Dedifferentiated amniotic fluid mesenchymal stem cell (primary cell): ENCODE measurements around the gene SETDB1.
"Not testable (repeated sequence)": the region's sequence is repeated elsewhere in the genome, so short reads cannot be mapped to it uniquely, and the experiment has no call there.

ENCODE experiments used
- DNase-seq: peaks from one replicate; pipeline ENCODE4 v3.0.0-alpha.2; 2016; ENCODE audit errors: extremely low spot score

Gene SETDB1

DNA sequence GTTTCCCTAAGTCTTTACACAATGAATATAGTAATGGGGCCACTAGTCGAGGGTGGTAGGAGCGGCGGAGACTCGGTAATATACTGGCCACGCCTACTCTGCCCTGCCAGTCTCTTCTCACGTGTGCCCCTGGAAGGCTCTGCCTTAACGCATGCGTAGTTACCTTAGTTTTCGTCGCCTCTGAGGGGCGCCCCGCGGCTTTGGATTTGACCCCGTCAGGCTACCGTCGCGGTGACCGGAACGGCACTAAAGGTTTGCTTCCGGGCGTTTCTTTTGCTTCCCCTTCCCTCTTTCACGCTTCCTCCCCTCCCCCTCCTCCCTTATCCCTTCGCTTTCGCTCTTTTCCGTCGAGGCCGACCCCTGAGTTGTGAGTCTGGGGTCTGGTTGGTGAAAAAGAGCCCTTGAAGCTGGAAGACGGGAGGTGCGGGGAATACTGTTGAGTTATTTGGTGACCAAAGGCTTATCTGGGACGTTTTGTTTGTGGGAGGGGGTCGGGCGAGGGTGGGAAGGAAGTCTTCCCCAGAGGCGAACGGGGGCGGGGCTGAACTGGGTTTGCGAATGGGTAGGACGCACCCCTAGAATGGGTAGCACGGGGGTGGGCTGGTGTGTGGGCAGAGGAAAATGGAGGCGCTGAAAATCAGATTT, at the start of gene SETDB1:
TSS of gene SETDB1 (plus strand) at position 267 of the 645 bp plus-strand sequence. CDS start 1,352 bp downstream, outside the sequence.
- peak; percentile 92 for DNase-seq

DNA sequence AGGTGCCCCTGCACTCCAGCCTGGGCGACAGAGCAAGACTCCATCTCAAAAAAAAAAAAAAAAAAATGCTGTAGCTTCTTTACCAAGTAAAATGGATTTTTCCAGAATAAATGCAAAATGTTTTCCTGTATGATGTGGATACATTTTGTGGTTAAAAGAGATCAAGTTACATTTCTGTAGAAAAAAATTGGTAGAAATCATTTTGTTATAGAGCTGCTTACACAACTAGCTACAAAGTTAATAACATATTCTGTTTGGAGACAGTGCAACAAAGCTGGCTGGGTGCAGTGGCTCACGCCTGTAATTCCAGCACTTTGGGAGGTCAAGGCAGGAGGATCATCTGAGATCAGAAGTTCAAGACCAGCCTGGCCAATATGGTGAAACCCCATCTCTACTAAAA, 47.2 kb upstream of the SETDB1 start:
- DNase-seq = peak; percentile 26

DNA sequence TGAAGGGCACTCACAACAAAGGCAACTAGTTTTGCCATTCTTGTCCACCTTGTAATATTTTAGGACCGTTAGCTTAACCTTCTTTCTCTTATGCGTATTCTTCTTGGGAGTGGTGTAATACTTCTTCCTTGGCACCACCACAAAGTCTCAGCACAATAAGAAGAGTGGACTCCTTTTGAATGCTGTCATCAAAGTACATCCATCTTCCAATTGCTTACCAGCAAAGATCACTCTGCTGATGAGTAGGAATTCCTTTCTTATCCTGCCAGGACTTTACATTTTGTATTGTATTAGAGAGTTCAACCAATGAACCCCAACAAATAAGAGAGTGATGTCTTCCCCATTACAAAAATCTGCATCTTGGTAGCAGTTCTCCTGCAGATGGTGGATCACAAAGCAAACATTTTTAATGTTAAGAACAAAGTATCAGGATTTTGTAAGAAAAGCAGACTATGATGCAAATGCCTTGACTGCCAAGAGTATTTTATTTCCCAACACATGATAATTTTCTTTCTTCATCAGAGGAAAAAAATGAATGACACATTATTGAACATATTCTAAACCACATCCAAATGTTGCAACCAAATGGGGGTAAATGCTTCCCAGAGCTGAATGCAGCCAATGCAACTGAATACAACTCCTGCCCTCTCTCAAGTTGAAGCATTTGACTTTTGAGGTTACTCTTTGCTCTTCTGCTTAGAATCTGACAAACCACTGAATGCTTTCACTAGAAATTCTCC, 44.7 kb upstream of the SETDB1 start:
- peak; percentile 93 for DNase-seq

DNA sequence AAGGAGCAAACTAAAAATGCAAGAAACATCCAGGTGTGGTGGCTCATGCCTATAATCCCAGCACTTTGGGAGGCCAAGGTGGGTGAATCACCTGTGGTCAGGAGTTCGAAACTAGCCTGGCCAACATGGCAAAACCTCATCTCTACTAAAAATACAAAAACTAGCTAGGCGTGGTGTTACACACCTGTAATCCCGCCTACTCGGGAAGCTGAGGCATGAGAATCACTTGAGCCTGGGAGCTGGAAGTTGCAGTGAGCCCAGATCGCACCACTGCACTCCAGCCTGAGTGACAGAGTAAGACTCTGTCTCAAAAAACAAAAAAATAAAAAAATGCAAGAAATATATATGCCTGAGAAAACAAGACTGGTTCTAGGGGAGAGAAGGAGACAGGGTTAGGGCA, 43.0 kb upstream of the SETDB1 start:
- not testable (repeated sequence) for DNase-seq

DNA sequence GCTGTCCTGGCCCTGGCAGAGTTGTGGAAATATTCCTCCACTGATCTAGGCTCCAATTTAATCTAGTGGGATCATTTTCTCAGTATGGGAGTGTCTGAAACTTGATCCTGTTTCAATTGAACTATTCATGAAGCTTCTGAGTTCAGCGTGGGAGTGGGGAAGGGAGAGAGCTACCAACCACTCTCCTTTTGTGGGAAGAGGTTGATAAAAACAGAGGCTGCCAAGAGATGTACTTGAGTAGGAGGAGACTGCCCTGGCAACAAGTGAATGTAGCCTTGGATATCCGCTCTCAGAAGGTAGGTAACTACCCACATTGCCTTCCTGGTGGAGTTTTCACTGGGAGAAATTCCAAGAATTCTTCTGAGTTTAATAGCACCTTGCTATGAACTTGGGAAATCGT, 39.1 kb upstream of the SETDB1 start, which contains the start of gene CTXND2:
TSS of gene CTXND2 (plus strand) at position 119 of the 400 bp plus-strand sequence. CDS start 25,179 bp downstream, outside the sequence.
- DNase-seq = no peak

DNA sequence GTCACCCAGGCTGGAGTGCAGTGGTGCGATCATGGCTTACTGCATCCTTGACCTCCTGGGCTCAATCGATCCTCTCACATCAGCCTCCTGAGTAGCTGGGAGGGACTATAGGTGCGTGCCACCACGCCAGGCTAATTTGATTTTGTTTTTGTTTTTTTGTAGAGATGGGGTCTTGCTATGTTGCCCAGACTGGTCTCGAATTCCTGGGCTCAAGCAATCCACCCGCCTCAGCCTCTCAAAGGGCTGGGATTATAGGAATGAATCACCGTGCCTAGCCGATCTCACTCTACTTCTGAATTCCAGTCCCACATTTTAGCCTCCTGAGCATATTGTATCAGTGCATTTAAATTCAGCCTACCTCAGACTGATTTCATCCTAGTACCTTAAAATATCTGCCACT, 37.4 kb upstream of the SETDB1 start:
- no peak for DNase-seq

DNA sequence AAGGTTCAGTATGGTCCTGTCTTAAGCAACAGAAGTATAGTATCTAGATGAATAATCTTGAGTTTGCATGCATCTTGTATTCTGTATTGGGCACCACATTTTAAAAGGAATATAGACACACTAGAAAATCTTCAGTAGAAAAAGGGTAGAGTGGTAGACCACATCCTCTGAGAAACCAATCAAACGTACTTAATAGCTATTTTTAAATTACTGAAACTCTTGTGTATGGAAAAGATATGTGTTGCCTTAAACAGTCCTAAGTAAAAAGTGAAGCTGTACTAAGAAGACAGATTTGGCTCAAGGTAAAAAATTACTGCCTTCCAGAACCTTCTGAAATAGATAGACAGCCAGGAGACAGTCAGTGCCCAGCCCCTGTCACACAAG, 36.1 kb upstream of the SETDB1 start:
- DNase-seq = no peak

DNA sequence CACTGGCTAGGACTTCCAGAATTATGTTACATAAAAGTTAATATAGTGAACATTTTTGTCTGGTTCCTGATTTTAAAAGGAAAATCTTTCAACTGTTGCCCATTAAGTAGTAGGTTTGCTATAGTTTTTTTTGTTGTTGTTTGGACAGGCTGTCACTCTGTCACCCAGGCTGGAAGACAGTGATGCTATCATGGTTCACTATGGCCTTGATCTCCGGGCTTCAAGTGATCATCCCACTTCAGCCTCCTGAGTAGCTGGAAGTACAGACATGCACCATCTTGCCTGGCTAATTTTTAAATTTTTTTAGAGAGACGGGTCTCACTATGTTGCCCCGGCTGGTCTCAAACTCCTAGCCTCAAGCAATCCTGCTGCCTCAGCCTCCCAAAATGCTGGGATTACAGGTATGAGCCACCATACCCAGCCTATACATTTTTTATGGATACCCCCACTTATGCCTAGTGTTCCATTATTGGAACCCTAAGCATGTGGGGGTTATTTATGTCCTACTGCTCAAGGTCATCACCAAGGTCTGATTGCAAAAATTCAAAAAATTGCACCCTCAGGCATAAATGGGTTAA, 32.7 kb upstream of the SETDB1 start:
- DNase-seq = no peak

DNA sequence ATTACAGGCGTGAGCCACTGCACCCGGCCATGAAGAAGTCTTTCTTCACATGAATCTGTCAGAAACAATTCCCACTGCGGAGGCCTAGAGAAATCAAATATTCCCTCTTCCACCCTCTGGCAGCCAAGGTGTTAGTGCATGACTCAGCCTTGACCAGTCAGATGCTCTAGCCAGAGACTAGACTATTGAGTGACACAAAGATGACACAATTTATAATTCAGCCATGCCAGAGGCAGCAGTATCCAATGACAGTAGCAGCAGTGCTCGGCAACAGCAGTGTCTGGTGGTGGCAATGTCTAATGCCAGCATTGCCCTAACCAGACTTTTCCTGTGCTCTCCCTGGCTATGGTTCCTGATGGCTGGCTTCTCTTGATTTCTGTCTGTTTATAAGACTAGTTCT, 30.5 kb upstream of the SETDB1 start:
- no peak for DNase-seq

DNA sequence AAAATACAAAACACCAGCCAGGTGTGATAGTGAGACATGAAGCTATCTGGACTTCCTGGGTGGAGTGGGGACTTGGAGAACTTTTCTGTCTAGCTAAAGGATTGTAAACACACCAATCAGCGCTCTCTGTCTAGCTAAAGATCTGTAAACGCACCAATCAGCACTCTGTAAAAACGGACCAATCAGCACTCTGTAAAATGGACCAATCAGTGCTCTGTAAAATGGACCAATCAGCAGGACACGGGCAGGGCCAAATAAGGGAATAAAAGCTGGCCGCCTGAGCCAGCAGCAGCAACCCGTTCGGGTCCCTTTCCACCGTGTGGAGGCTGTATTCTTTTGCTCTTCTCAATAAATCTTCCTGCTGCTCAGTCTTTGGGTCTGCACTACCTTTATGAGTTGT, 26.4 kb upstream of the SETDB1 start:
- DNase-seq = not testable (repeated sequence)

DNA sequence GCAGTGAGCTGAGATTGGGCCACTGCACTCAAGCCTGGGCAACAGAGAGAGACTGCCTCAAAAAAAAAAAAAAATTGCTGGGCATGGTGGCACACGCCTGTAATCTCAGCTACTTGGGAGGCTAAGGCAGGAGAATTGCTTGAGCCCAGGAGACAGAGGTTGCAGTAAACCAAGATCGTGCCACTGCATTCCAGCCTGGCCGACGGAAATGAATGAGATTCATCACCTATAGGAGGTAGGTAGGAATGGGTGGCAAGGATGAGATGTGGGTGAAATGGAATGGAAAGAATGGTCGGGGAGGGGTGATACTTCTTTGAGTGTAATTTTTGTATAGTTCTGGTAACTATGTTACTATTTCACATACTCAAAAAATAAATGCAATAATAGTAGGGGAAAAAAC, 23.8 kb upstream of the SETDB1 start:
- DNase-seq = no peak

DNA sequence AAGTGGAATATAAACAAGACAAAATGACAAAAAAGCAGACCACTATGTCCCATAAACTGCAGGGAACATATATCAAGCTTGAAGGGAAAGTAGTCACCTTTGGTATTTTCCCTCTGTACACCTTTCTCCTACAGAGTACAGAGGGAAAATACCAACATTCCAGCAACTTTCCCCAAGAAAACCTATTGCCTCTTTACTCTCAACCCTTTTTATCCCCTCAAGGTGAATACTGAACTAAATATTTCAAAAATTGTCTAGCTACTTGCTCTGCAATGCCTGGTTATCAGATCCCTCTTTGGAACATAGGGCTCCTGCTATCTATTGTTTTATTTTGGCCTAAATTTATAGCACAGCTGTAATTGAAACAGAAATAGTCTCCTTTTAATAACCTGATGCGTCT, 23.4 kb upstream of the SETDB1 start:
- DNase-seq = no peak

DNA sequence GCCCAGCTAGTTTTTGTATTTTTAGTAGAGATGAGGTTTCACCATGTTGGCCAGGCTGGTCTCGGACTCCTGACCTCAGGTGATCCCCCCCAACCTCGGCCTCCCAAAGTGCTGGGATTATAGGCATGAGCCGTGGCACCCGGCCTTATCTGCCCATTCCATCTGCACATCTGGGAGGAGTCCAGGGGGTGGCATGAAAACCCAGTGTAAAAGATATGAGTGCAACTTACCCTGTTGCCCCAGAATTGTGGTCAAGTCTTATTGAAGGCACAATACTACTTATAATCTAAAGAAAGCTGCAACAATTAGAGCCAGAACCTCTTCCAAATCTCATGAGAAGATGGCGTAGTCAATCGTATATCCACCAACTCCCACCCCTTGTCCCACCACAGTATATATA, 20.9 kb upstream of the SETDB1 start:
- no peak for DNase-seq

DNA sequence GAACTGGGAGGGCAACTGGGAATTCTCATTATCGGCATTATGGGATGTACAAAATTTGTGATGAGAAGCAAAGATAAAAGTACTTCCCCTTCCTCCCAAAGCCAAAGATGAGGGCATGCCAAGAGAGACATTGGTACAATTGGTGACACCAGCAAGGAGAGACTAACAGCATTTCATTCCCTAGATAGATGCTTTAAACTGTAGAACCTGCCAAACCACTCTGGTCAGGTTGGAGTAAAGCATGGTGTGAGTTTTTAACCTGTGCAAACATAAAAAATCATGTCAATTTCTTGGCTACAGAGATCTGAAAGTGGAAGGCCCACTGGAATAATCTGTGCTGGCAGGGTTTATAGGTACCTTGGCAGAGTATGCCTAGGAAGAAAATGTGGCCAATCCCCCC, 19.8 kb upstream of the SETDB1 start:
- no peak for DNase-seq

DNA sequence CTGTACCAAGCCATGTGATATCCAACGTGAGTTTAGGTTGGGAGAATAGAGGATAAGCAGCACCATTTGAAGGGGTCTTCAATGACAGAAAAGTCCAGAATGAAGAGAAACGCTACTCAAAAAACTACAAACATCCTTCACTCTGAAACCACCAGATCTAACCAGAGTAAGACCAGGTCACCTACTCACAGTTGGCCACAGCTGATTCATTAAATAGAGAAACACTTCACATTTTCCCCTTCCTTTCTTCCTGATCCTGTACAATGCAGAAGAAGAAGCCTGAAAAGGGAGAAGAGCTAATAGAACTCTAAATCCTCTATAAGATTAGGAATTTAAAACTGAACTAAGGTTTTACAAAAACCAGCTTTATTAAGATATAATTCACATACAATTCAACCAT, 19.4 kb upstream of the SETDB1 start:
- DNase-seq = no peak

DNA sequence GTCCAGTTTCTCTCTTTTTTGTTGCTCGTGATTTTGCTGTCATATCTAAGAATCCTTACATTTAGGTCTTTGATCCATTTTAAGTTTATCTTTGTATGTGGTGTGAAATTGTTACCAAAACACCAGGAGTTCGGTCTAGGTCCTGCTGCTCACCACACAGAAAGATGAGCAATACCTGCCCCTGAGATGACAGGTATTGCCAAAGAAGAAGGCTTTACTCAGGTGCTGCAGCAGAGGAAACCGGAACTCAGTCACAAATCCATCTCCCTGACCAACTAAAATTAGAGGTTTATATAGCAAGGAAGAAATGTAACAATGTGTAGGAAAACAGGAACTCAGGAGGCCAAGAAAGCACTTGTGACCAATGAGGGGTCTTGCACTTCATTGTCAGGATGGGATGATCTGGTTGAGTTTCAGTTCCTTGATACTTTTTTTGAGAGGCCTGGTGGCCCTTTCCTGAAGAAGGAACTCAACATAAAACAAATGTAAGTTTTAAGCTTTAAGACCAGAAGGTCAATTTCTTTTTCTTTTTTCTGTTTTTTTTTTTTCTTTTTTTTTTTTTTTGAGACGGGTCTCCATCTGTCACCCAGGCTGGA, 16.5 kb upstream of the SETDB1 start:
- no peak for DNase-seq

DNA sequence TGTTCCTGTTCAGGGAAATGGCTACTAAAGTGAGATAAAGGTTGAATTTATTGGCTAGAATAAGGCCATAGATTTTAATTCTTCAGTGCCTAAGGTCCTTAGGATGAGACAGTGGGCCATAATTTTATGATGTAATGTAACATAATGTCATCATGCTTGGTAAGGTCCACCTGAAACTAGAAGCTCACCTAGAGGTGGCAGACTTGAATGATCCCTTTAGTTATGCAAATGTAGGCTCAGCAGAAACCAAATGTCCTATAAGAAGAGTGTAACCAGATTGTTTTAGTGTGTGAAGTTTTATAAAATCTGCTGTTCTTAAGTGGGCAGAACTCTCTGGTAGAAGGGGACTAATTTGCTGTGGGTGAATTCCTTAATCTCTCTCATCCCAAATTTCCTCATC, 13.5 kb upstream of the SETDB1 start:
- DNase-seq = no peak

DNA sequence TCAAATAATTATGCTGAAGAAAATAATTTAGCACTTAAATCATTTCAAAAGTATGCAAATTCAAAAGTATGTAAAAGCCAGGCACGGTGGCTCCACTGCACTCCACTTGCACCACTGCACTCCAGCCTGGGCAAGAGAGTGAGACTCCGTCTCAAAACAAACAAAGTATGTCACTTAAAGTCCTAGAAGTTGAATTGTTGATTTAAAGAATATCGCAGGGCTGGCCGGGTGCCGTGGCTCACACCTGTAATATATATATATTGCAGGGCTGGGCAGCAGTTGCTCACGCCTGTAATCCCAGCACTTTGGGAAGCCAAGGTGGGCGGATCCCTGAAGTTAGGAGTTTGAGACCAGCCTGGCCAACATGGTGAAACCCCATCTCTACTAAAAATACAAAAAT, 8.8 kb upstream of the SETDB1 start:
- no peak for DNase-seq

DNA sequence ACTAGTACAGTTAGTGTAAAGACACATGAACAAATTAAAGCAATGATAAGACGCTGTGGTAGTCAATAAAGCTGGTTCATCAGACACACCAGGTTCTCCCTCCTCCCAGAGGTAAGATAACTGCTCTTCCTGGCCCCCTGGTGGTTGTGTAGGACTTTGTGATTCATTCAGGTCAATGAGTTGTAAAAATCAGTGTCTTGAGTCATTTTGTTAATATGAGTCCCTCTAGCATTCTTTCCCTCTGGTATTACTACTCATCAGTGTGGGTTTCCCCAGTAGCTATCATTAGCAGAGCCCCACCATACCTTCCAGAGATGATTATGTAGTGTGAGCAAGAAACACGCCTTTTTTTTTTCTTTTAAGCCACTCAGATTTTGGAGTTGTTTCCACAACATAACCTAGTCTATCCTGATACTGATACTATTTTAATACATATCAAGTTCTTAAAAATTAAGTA, 3.6 kb upstream of the SETDB1 start:
- DNase-seq = peak; percentile 88

DNA sequence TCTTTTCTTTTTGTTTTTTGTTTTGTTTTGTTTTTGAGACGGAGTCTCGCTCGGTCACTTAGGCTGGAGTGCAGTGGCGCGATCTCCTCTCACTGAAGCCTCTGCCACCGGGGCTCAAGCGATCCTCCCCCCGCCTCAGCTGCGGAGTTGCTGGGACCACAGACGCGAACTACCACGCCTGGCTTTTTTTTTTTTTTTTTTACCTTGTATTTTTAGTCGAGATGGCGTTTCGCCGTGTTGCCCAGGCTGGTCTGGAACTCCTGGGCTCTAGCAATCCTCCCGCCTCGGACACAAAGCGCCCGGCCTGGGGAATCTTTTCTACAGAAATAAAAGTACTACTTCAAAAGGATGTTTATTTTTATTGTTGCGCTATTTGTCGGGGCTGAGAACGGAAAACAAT, 1.1 kb upstream of the SETDB1 start:
- DNase-seq = no peak

DNA sequence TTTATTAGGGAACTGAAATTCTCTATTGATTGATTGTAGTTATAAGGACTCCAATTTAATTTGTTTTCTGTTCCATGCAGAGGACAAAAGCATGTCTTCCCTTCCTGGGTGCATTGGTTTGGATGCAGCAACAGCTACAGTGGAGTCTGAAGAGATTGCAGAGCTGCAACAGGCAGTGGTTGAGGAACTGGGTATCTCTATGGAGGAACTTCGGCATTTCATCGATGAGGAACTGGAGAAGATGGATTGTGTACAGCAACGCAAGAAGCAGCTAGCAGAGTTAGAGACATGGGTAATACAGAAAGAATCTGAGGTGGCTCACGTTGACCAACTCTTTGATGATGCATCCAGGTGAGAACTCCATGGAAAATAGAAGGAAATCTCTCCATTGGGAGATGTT, 1.5 kb downstream of the SETDB1 start:
- DNase-seq = no peak

DNA sequence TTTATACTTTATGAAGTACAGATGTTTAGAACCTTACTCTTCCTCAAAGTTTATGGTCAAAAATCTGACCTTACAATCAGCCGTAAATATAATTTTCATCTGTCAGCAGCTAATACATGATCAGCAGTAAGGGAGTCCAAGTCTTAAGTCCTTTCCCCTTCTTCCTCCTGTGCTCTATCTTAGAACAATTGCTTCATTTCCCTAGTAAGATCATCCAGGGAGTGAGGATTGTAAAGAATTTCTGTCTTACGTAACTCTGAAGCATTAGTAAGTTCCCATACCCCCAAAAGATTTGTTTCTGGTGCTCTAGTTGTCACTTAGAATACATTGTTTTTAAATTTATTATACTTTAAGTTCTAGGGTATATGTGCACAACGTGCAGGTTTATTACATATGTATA, 2.1 kb downstream of the SETDB1 start:
- no peak for DNase-seq

DNA sequence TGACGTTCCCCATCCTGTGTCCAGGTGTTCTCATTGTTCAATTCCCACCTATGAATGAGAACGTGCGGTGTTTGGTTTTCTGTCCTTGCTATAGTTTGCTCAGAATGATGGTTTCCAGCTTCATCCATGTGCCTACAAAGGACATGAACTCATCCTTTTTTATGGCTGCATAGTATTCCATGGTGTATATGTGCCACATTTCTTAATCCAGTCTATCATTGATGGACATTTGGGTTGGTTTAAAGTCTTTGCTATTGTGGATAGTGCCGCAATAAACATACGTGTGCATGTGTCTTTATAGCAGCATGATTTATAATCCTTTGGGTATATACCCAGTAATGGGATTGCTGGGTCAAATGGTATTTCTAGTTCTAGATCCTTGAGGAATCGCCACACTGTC, 2.6 kb downstream of the SETDB1 start:
- not testable (repeated sequence) for DNase-seq
